Fibroblast of peridontal ligament (primary cell): ENCODE results near the gene ACP2.
"Not testable (repeated sequence)": the region's sequence is repeated elsewhere in the genome, so short reads cannot be mapped to it uniquely, and the experiment has no call there.

ENCODE experiments used
- DNase-seq: peaks from one replicate; pipeline ENCODE4 v3.0.0-alpha.2; 2010; ENCODE audit errors: extremely low read depth

Gene ACP2

DNA sequence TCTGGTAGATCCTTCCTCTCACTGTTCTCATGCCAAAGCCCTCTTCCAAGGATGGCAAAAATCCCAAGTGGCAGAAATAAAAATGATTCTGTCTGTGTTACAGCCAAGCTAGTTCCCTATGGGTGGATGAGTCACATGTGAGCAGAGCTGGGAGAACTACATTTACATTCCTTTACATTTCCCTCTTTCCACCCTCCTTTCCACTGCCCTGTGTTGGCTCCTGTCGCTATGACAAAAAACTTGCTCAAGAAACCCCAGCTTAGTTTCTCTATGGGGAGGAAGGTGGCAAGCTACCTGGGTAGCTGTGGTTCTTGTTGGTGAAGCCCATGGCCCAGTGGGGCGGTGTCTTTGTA is 44.0 kb downstream of the ACP2 start:
- peak; percentile 91 for DNase-seq

DNA sequence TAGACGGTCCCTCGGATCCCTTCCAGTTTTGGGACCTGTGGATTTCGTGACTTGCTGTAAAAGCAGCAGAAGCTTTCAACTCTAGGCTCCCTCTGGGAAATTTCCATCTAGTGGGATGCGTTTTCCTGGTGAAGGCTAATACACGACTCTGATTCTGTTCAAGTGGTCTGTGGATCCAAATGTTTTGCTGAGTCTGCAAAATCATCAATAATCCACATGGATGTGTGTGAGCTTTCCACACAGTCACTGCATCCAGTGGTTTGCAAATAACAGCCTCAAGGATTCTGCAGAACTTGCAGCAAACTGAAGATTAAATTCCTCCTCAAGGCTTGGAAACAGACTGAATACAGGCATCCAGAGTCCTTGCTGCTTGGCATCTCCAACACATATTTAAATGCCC is 46.0 kb downstream of the ACP2 start:
- no peak for DNase-seq

DNA sequence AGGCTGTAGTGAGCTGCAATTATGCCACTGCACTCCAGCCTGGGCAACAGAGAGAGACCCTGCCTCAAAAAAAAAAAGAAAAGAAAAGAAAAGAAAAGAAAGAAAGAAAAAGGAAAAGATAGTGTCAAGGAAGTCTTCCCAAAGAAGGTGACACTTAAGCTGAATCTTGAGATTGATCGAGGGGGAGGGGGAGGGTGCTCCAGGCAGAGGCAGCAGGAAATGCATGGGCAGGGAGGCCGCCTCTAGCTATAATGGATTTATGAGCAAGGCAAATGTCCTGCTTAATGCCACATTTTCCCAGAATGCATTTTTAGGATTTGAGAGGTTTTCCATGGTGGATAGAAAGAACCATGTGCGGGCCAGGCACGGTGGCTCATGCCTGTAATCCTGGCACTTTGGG is 47.6 kb downstream of the ACP2 start:
- no peak for DNase-seq

DNA sequence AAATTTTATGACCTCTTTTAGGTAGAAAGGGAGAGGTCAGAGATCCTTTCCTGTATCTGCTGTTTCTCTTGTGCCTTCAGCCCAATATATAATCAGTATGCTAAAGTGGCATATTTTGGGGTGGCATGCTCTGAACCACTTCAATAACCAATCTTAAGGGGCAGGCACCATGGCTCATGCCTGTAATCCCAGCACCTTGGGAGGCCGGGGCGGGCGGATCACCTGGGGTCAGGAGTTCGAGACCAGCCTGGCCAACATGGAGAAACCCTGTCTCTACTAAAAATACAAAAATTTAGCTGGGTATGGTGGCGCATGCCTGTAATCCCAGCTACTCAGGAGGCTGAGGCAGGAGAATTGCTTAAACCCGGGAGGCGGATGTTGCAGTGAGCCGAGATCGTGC is 50.5 kb downstream of the ACP2 start:
- DNase-seq: not testable (repeated sequence)

DNA sequence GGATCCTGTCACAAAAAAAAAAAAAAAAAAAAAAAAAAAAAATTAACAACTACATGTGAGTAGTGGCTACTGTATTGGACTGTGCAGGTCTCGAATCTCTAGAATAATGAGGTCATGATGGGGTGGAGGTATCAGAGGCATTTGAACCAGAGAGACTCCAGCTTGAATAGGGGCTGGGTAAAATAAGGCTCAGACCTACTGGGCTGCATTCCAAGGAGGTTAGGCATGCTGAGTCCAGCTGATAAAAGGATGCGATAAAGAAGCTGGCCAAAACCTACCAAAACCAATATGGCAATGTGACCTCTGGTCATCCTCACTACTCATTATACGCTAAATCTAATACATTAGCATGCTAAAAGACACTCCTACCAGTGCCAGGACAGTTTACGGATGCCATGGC is 56.5 kb downstream of the ACP2 start:
- DNase-seq: no peak

DNA sequence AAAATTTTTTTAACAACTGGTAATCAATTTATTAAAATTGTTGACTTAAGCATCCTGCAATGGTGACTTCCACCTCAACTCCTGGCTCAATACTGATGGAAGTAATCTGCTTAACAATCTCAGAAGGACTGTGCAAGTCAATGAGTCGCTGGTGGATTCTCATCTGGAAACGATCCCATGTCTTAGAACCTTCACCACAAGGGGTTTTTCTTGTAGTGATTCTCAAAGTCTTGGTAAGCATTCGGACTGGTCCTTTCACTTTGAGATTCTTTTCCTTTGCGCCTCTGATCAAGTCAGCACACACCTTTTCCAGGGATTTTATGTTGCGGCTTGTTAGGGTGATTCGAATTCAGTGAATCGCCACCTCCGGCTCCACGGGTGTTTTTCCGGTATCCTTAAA is 57.5 kb downstream of the ACP2 start:
- not testable (repeated sequence) for DNase-seq
